ENCODE data around the gene DNAH2.

DNA sequence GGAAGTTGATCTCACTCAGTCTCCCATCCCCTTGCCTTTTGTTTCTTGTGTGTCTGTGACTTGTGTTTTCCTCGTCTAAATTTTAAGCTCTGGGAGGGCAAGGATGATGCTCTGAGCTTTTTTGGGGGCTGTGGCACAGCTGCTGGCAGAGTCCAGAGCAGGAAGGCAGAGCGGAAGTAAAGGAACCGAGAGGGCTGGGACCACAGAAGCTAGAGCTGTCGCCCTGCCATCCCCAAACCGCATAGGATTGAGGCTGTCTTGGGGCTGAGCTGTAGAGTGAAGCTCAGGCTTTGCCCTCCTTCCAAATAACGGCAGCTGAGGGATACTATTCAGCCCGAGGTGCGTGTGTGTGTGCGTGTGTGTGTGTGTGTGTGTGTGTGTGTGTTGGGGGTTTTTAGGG, 3.8 kb upstream of the DNAH2 start:
- TF ChIP-seq SUZ12 (IDR thresholded peaks at IDR 0.05; ENCODE audit: extremely low read depth, insufficient read depth, insufficient read length) (no peak), ZNF274 (IDR thresholded peaks at IDR 0.05; ENCODE audit: low read depth, low read length) (no peak)

Measured in NT2/D1 (cell line).